ENCODE measurements around the gene TAGAP. TPM values are rescaled to one million over a fixed set of nuclear protein-coding genes. Genes with fewer than 3 reads are reported as not detected.

TAGAP gene
- polyA plus RNA-seq, 1 of the 3 experiments (the other 2 are of a cell fraction): not detected

DNA sequence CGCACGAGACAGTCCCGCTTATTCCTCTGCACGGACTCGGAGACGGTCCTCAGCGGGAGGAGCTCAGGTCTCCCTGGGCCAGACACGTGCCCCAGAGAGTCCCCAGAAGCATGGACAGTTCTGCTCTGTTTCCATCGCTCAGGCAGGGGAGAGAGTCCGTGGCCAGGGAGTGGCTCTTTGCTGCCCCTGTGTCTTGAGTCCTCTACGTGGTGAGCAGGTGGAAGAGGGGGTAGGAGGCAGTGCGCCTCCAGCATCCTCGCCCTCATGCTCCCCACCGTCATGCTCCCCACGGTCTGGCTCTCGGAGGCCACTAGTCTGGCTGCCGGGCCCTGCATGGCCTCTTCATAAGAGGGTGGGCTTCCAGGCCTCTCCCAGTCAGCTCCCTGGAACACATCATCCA is 8.9 kb downstream of the TAGAP start (continued):
- TF ChIP-seq EP300 (IDR thresholded peaks at IDR 0.05; ENCODE audit: borderline replicate concordance in 1 of 2, low read depth in 1 of 2, low read length in 1 of 2) (no peak), EZH2phosphoT487 (IDR thresholded peaks at IDR 0.05; ENCODE audit: borderline replicate concordance, low read depth) (no peak), IRF3 (IDR thresholded peaks at IDR 0.05; ENCODE audit: low read depth, low read length) (no peak), RFX5 (IDR thresholded peaks at IDR 0.05; ENCODE audit: low read length) (no peak)
- TF ChIP-seq, protein P1, sequence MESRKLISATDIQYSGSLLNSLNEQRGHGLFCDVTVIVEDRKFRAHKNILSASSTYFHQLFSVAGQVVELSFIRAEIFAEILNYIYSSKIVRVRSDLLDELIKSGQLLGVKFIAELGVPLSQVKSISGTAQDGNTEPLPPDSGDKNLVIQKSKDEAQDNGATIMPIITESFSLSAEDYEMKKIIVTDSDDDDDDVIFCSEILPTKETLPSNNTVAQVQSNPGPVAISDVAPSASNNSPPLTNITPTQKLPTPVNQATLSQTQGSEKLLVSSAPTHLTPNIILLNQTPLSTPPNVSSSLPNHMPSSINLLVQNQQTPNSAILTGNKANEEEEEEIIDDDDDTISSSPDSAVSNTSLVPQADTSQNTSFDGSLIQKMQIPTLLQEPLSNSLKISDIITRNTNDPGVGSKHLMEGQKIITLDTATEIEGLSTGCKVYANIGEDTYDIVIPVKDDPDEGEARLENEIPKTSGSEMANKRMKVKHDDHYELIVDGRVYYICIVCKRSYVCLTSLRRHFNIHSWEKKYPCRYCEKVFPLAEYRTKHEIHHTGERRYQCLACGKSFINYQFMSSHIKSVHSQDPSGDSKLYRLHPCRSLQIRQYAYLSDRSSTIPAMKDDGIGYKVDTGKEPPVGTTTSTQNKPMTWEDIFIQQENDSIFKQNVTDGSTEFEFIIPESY (IDR thresholded peaks at IDR 0.05; ENCODE audit: borderline replicate concordance, low read depth): no peak

GRCh38 chr6:159033160-159034049 is 11.4 kb downstream of the TAGAP start:
- no peak for DNase-seq
- no peak overlapping the region for H3K4me3 ChIP-seq (ENCODE audit: low read depth in 2 of 2, low read length in 1 of 2)
- no peak overlapping the region for H2AFZ ChIP-seq (ENCODE audit: low read depth)
- no peaks in the 10 kb centered on the region; the same call in 1 of the 2 replicates for H3K27me3 ChIP-seq (ENCODE audit: insufficient read depth)
- H4K20me1 ChIP-seq (ENCODE audit: insufficient read depth): no peaks in the 10 kb centered on the region
- no peak overlapping the region for H3K27ac ChIP-seq (ENCODE audit: low read depth in 2 of 2, low read length in 1 of 2)
- H3K9ac ChIP-seq: no peak overlapping the region
- H3K36me3 ChIP-seq (replicated peaks in 1 of 2; ENCODE audit: control insufficient read depth in 1 of 2, insufficient read depth in 2 of 2, low read length in 1 of 2): no peaks in the 10 kb centered on the region
- TF ChIP-seq IRF3 (IDR thresholded peaks at IDR 0.05; ENCODE audit: low read depth, low read length) (no peak), FOXM1 (IDR thresholded peaks at IDR 0.05; ENCODE audit: low read depth) (no peak), POLR2AphosphoS5 (IDR thresholded peaks at IDR 0.05; ENCODE audit: low read depth, low read length) (no peak)
- TF ChIP-seq, protein P2, sequence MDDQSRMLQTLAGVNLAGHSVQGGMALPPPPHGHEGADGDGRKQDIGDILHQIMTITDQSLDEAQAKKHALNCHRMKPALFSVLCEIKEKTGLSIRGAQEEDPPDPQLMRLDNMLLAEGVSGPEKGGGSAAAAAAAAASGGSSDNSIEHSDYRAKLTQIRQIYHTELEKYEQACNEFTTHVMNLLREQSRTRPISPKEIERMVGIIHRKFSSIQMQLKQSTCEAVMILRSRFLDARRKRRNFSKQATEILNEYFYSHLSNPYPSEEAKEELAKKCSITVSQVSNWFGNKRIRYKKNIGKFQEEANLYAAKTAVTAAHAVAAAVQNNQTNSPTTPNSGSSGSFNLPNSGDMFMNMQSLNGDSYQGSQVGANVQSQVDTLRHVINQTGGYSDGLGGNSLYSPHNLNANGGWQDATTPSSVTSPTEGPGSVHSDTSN (IDR thresholded peaks at IDR 0.05): no peak
- H3K9me2 ChIP-seq: 0 out of 2 replicates have a peak, but pooled peaks cover 2% of the 10 kb centered on the region
- POLR2A ChIA-PET: no interaction called here
- H3K4me2 ChIP-seq: no peak overlapping the region
- CTCF ChIA-PET: interaction anchor here (0.5 to 2.7 kb wide), 7 partner anchors 9 to 271 kb away, joined by 3 to 19 read pairs (median 3); no protein-coding TSS in a partner anchor
- 56% methylated on average over 11 of the region's 11 CpGs for WGBS (ENCODE audit: low lambda C conversion rate)
- no peaks in the 10 kb centered on the region for H3K4me1 ChIP-seq (ENCODE audit: control insufficient read depth in 1 of 2, insufficient read depth in 2 of 2, low read depth in 1 of 2, low read length in 1 of 2)
- no peaks in the 10 kb centered on the region for H3K79me2 ChIP-seq (ENCODE audit: insufficient read depth)
- H3F3A ChIP-seq (replicated peaks; ENCODE audit: insufficient read depth): no peaks in the 10 kb centered on the region
- H3K9me3 ChIP-seq: no peaks in the 10 kb centered on the region

All from SK-N-SH (cell line).